Hematopoietic multipotent progenitor cell treated with erythropoietin and hydrocortisone succinate and interleukin-3 and kit ligand, for 17 days (in vitro differentiated cells): ENCODE measurements around the gene HRH1.
"Not testable (repeated sequence)": the region's sequence is repeated elsewhere in the genome, so short reads cannot be mapped to it uniquely, and the experiment has no call there.

Experiments
- DNase-seq: peaks from one replicate; pipeline ENCODE4 v3.0.0-alpha.2; 2015; ENCODE audit warnings: low spot score

Gene HRH1

DNA sequence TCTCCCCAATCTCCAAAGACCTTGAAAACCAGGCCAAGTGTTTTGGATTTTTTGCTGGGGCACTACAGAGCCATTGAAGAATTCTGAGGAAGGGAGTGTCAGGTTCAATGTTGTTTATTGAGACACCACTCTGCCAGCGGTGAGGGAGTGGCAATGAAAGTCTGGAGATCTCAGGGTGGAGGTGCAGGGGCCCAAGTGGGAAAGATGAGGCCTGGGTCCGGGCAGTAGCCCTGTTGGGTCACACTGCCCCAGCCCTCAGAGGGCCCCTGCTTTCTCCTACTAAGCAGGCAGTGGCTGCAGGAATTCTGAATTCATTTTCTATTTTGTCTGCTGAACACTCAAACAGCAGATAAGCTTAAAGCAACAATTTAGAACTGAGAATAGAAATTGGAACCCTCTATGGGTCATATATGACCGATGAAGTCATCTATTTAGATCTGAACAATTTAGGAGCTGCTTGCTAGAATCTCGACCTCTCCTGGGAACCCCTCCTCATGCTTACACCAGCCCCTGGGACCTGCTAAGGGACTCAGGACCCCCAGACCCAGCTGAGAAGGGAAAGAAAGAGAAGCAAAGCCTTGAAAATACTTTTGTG lies 17.9 kb downstream of the HRH1 start:
- DNase-seq: no peak

DNA sequence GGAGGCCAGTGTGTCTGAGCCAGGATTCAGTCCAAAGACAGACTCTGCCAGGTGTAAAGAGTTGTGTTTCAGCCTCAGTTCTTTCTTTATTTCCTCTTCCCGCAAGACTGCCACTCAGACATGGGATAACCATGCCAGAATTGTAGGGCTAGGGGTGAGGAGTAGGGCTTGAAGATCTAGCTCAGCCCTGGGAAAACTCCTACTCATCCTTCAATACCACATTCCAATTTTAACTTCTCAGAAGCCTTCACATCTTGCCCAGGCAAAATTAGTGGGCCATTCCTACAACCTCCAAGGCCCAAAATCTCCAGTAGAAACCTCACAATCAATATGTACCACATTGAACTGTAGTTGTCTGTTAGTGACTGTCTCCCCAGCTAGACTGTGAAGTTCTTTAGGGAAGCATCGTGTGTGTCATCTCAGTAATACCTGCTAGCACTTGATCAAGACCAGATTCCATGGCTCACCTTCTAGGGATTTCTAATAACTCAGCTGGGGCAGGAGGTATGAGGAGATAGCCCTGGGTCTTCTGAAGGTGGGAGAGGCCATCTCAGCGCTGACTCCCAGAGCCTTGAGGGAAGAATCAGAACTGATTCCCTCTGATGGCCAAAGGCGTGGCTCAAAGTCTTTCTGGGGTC lies 19.7 kb downstream of the HRH1 start:
- DNase-seq: no peak

- no peak for DNase-seq
Measured at GRCh38 chr3:11178421-11178820, 24.1 kb downstream of the HRH1 start.

DNA sequence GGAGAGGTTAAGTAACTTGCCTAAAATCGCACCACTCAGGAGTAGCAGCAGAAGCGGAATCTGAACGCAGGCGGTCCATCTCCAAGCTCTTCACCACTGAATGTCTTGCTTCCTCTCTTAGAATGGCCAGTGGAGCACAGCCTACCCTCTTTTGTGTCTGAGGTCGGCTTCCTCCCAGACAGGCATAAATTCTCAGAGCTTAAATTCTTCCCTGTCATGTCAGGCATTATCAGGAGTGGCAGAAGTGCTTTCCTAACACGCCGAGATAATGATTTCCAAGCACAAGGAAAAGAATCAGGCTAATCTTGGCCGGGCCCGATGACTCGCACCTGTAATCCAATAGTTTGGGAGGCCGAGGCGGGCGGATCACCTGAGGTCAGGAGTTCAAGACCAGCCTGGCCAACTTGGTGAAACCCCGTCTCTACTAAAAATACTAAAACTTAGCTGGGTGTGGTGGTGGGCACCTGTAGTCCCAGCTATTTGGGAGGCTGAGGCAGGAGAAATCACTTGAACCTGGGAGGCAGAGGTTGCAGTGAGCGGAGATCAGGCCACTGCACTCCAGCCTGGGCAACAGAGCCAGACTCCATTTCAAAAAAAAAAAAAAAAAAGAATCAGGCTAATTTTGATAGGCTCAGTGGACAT lies 30.2 kb downstream of the HRH1 start:
- DNase-seq: not testable (repeated sequence)

GRCh38 chr3:11185144-11185543 lies 30.9 kb downstream of the HRH1 start:
- no peak for DNase-seq

- no peak for DNase-seq
Measured at GRCh38 chr3:11185564-11186317, 31.4 kb downstream of the HRH1 start.

DNA sequence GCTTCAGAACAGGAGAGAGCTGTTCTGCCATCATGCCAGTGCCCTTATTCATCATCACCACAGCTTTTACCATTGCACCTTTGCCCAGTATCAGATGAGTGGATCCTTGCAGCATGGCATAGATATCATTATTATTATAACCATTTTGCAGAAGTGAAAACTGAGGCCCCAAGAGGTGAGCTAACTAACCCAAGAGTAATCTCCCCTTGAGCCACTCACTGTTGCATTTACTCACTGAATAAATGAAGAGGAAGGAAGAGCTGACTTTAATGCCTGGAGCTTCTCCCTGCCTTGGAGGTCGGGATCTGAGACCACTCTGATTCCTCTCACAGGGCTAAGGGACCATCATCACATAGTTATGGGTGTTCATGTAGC lies 32.0 kb downstream of the HRH1 start:
- no peak for DNase-seq

DNA sequence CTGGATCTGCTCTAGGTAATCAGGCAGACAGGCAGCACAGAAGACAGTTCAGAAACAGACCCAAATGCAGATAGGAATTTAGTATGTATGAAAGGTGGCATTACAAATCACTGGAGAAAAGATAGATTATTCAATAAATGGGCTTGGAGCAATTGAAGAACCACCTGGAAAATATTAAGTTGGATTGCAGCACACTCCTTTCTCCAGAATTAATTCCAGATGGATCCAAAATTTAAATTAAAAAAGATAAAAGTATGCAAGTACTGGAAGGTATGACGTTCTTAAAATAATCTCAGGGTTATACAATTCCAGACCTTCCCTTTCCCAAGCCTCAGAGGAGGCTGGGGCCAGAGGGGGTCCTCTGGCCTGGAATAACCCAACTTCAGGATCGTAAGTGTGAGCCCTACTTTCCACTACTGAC lies 32.5 kb downstream of the HRH1 start:
- no peak for DNase-seq

DNA sequence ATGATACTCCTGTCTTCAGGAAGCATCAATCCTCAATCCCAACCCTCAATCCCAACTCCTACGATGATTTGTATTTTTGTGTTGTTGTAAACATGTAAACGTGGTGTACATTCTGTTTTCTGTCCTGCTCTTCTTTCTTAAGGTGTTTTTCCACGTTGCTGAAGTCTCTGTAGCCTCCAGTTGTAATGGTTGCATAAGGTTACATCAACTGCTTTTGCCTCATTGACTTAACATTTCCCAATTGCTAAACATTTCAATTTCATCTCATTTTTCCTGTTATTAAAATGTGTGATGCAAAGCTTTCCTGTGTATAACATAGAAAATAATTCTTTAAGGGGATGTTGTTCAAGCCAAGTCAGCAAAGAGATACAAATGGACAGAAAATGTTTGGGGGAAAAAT lies 33.4 kb downstream of the HRH1 start:
- DNase-seq: no peak

GRCh38 chr3:11188231-11188630 lies 33.9 kb downstream of the HRH1 start:
- no peak for DNase-seq

DNA sequence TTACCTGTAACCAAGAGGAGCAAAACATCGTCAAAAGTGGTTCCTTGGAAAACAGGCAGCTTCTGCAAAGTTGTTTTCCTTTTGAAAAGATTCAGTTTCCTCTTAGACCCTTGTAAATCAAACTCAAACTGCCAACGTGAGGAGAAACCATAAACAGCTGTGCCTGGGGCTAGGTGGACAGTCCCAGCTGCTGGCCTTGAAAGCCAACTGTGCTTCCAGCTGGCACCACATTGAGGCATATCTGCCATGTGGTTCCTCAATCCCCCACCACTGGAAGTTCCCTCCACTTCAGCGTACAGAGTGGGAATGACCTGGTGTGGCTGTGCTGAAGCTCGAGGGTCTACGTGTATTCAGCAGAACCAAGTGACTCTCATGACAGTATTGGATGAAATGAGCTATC lies 40.9 kb downstream of the HRH1 start:
- no peak for DNase-seq

DNA sequence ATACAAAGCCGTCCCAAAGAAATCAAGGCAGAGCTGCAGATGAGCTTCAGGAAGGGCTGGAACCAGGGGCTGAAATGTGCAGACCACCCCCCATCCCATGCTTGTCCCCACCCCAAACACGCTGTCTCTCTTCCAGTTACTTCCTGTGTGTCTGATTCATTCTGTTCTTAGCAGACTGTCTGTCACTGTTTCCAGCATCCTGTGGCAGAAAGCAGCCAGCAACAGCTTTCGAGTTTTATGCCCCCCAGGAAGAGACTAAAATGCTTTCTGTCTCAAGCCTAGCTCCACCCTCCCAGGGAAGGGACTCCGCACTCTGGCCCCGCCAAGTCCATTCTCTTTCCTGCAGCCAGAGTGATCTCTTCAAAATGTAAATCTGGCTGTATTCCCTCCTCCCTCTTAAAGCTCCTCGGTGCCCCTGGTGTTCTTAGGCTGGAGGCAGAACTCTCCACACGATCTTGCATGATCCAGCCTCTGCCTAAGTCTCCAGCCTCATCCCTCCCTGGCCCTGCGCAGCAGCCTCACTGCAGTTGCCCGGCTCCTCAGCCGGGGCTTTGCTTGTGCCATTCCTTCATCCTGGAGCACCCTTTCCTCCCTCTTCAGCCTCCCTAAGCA lies 41.5 kb downstream of the HRH1 start:
- no peak for DNase-seq

GRCh38 chr3:11197484-11197883 lies 43.2 kb downstream of the HRH1 start:
- DNase-seq: no peak

DNA sequence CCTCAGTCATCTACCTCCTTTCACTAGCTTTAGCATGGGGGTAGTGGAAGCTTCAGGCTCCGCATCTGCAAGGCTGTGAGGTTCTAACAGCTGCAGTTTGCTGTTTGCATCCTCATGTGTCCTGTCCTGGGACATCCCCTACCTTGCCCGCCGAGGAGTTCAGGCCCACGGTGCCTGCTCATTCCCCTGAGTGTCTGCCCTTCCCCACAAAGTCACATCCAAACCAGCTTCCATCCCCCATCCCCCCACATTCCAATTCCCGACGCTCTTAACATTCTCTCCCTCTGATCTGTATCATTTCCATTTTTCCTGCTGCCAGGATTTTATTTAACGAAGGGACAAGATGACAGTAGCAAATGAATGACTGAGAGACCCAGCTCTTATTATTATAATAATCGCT lies 43.8 kb downstream of the HRH1 start:
- no peak for DNase-seq

DNA sequence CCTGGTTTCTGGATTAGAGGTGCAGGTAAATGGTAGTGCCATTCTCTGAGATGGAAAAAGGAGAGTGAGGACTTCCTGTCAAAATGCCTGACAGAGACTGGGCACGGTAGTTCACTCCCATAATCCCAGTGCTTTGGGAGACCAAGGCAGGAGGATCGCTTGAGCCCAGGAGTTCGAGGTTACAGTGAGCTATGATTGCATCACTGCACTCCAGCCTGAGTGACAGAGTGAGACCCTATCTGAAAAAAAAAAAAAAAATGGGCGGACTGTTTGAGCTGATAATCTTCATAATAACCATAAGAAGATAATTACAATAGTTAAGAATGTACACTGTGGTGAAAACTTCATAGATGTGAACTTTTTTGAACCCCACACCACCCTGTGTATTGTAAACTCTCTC lies 44.2 kb downstream of the HRH1 start:
- DNase-seq: no peak

DNA sequence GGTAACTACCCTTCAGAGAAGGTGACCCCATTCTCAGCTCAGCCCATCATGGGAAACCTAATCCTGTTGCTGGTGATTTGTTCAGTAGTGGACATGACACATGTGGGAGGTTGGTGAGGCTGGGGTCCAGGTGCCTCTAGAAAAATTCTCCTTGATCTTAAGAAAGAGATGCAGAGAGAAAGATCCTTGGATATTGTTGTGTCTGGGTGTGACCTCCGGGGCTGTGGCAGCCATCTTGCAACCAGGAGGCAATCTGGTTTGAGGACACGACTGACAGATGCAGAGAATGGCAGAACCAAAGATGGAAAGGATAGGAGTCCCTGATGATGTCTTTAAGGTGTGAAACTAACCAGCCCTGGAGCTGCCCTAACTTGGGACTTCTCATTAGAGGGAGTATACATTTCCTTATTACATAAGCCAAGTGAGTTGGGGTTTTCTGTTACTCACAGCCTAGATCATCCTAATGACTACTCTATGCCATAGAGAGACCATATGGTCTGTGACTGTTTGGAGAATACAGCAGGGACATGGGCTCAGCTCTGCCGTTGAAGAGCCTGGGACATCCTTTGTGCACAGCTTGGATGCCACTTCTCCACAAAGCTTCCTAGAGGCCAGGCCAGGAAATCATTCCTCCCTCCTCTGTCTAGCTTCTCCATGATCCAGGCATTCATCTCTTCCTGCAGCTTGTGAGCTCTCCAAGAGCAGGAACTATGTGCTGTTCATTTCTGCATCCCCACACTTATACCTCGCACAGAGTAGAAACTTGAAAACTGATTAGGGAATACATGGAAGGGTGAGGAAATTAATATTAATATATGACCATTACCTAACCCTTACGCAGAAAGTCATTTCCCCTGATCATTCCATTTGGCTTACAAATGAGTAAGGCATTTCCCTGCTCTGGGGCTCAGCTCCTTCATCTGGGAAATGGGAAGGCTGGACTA lies 45.9 kb downstream of the HRH1 start:
- DNase-seq: no peak

GRCh38 chr3:11201251-11202019 lies 47.1 kb downstream of the HRH1 start:
- DNase-seq: no peak

- DNase-seq: no peak
Measured at GRCh38 chr3:11203961-11204360, 49.7 kb downstream of the HRH1 start.

GRCh38 chr3:11204697-11205348 lies 50.5 kb downstream of the HRH1 start:
- DNase-seq: no peak

GRCh38 chr3:11205881-11206280 lies 51.6 kb downstream of the HRH1 start:
- DNase-seq: not testable (repeated sequence)
